HCT116 (cell line): ENCODE results near the gene PMS1. TPM values are rescaled to one million over a fixed set of nuclear protein-coding genes. Genes with fewer than 3 reads are reported as not detected.

ENCODE experiments used
- ATAC-seq: fragments of 200-7000 bp; cut with Tn5 transposase; 2 replicates; pipeline ENCODE4 v1.9.1; 2020; ENCODE audit warnings: mild to moderate bottlenecking, moderate library complexity
- BruUV-seq: library from RNA; stranded (reverse); fragments of 400-500 nt; replicated peaks from 2 replicates; lab custom pipeline; 2021; lab: Mats Ljungman, UMichigan
- CTCF ChIA-PET: fragments of 300-600 bp; sonication (Branson Sonifier 250); formaldehyde crosslinking; loops from one replicate; lab custom pipeline; 2021; ENCODE audit warnings: antibody characterized with exemption; lab: Charles Lee
- POLR2A ChIA-PET: fragments of 300-600, 350-600 bp; sonication (Branson Sonifier 250); formaldehyde crosslinking; loops from one replicate; lab custom pipeline; 2021; ENCODE audit warnings: antibody characterized with exemption; lab: Charles Lee
- RAD21 ChIA-PET, 2 experiments: fragments of 300-600 bp; sonication (Branson Sonifier 250); formaldehyde crosslinking; loops; one replicate each; lab custom pipeline; 2023; ENCODE audit warnings: low total read pairs in 2 of 2; ENCODE audit not compliant: uncharacterized antibody in 2 of 2, unreplicated experiment in 2 of 2, low non-redundant PET in 1 of 2; lab: Charles Lee
- DNase-seq: peaks from one replicate; pipeline ENCODE4 v3.0.0-alpha.2; 2010; ENCODE audit warnings: low read depth, low spot score
- H2AFZ ChIP-seq: fragments of 200-600 bp; shearing (Covaris generic), sonication (generic); 2 replicates; pipeline ENCODE4 v1.6.1; 2017; ENCODE audit warnings: low read depth, mixed run types, mixed read lengths, antibody characterized with exemption, low read length; ENCODE audit not compliant: poor library complexity, severe bottlenecking
- H3K27ac ChIP-seq: 2 replicates; pipeline ENCODE4 v1.5.1; 2012; ENCODE audit warnings: low read depth, low read length
- H3K27me3 ChIP-seq: fragments of 200-600 bp; sonication (generic); 2 replicates; pipeline ENCODE4 v1.6.1; 2016; ENCODE audit warnings: mixed run types, low read length, mixed read lengths; ENCODE audit not compliant: insufficient read depth
- H3K36me3 ChIP-seq, 2 experiments: fragments of 200-500 bp in 1 of 2; fragments of 200-600 bp in 1 of 2; sonication (Bioruptor generic) in 1 of 2; sonication (generic) in 1 of 2; 2 replicates each; pipeline versions ENCODE4 v1.5.1 to v1.6.1; 2014 to 2016; ENCODE audit warnings: low read length in 2 of 2, inconsistent platforms in 1 of 2, mixed read lengths in 1 of 2, mixed run types in 1 of 2; ENCODE audit not compliant: insufficient read depth in 2 of 2, control insufficient read depth in 1 of 2
- H3K4me1 ChIP-seq, 2 experiments: fragments of 200-600 bp in 1 of 2; sonication (generic) in 1 of 2; 2 replicates each; pipeline versions ENCODE4 v1.5.1 to v1.6.1; 2012 to 2017; ENCODE audit warnings: low read length in 2 of 2, inconsistent platforms in 1 of 2, mild to moderate bottlenecking in 1 of 2, mixed read lengths in 1 of 2, mixed run types in 1 of 2, moderate library complexity in 1 of 2; ENCODE audit not compliant: insufficient read depth in 2 of 2, control insufficient read depth in 1 of 2
- H3K4me2 ChIP-seq: fragments of 200-600 bp; sonication (generic); 2 replicates; pipeline ENCODE4 v1.6.1; 2017; ENCODE audit warnings: mixed run types, low read length, mixed read lengths
- H3K4me3 ChIP-seq, 2 experiments: fragments of 200-600 bp in 1 of 2; sonication (generic) in 1 of 2; replicated peaks in 1 of 2; 2 replicates each; pipeline ENCODE4 v1.5.1; 2011 to 2016; ENCODE audit warnings: low read length in 2 of 2, control low read depth in 1 of 2, low read depth in 1 of 2, mild to moderate bottlenecking in 1 of 2, mixed read lengths in 1 of 2, mixed run types in 1 of 2
- H3K79me2 ChIP-seq: fragments of 200-600 bp; sonication (generic); 2 replicates; pipeline ENCODE4 v1.6.1; 2017; ENCODE audit warnings: mild to moderate bottlenecking, mixed run types, low read length, moderate library complexity, mixed read lengths; ENCODE audit not compliant: insufficient read depth
- H3K9ac ChIP-seq: fragments of 200-600 bp; sonication (generic); 2 replicates; pipeline ENCODE4 v1.6.1; 2016; ENCODE audit warnings: low read length, mixed read lengths
- H3K9me2 ChIP-seq: fragments of 200-600 bp; sonication (generic), shearing (Covaris generic); 2 replicates; pipeline ENCODE4 v1.6.1; 2017; ENCODE audit warnings: mixed run types, mild to moderate bottlenecking, moderate library complexity; ENCODE audit not compliant: insufficient read depth
- H3K9me3 ChIP-seq, 2 experiments: fragments of 200-500 bp in 1 of 2; fragments of 200-600 bp in 1 of 2; sonication (Bioruptor generic) in 1 of 2; sonication (generic) in 1 of 2; 2 replicates each; pipeline ENCODE4 v1.6.1; 2014 to 2017; ENCODE audit warnings: low read length in 2 of 2, mixed read lengths in 2 of 2, inconsistent platforms in 1 of 2, low read depth in 1 of 2, mild to moderate bottlenecking in 1 of 2, mixed run types in 1 of 2, moderate library complexity in 1 of 2; ENCODE audit not compliant: control insufficient read depth in 1 of 2, insufficient read depth in 1 of 2
- H4K20me1 ChIP-seq: fragments of 200-600 bp; sonication (generic), shearing (Covaris generic); 2 replicates; pipeline ENCODE4 v1.6.1; 2017; ENCODE audit warnings: mixed run types, mild to moderate bottlenecking, moderate library complexity; ENCODE audit not compliant: insufficient read depth
- ATF3 ChIP-seq: IDR thresholded peaks from 2 replicates; pipeline ENCODE4 v1.6.1; 2012
- CBX3 ChIP-seq: IDR thresholded peaks from 2 replicates; pipeline ENCODE4 v1.6.1; 2012; ENCODE audit warnings: low read depth
- EGR1 ChIP-seq: IDR thresholded peaks from 2 replicates; pipeline ENCODE4 v1.6.1; 2012; ENCODE audit warnings: low read depth
- EZH2 ChIP-seq: fragments of 200-600 bp; sonication (generic); IDR thresholded peaks from 2 replicates; pipeline ENCODE4 v1.6.1; 2017; ENCODE audit warnings: antibody characterized with exemption, mixed run types
- EZH2phosphoT487 ChIP-seq: fragments of 200-600 bp; IDR thresholded peaks from 2 replicates; pipeline ENCODE4 v1.6.1; 2018; ENCODE audit warnings: antibody characterized with exemption, borderline replicate concordance
- FOSL1 ChIP-seq: IDR thresholded peaks from 2 replicates; pipeline ENCODE4 v1.6.1; 2012; ENCODE audit warnings: low read depth
- MAX ChIP-seq: IDR thresholded peaks from 2 replicates; pipeline ENCODE4 v1.6.1; 2012
- POLR2A ChIP-seq: IDR thresholded peaks from 2 replicates; pipeline ENCODE4 v1.7.0; 2011; ENCODE audit warnings: borderline replicate concordance; ENCODE audit not compliant: insufficient read depth, insufficient read length; ENCODE audit errors: extremely low read depth
- REST ChIP-seq: IDR thresholded peaks from 2 replicates; pipeline ENCODE4 v1.6.1; 2012; ENCODE audit warnings: low read depth
- SIN3A ChIP-seq: IDR thresholded peaks from 2 replicates; pipeline ENCODE4 v1.6.1; 2012; ENCODE audit warnings: low read depth
- SP1 ChIP-seq: IDR thresholded peaks from 2 replicates; pipeline ENCODE4 v1.6.1; 2012; ENCODE audit warnings: low read depth
- TCF7L2 ChIP-seq: IDR thresholded peaks from 2 replicates; pipeline ENCODE4 v1.7.0; 2011; ENCODE audit warnings: borderline replicate concordance, inconsistent platforms; ENCODE audit not compliant: insufficient read depth, insufficient read length; ENCODE audit errors: extremely low read depth
- ZFX ChIP-seq: fragments of 450-650 bp; IDR thresholded peaks from 2 replicates; pipeline ENCODE4 v1.6.1; 2017
- intact Hi-C: fragments of 100-400 bp; cut with micrococcal nuclease; formaldehyde crosslinking; loops from 2 replicates; pipeline ENCODE4 v1.10.0; 2022
- total RNA-seq: library from RNA; stranded (reverse); gene quantifications from one replicate; pipeline ENCODE4 v1.2.1, GENCODE V29; 2021; ENCODE audit not compliant: unreplicated experiment

Gene PMS1
- total RNA-seq, 1 experiment from 2014 or later = 53.2 TPM

GRCh38 chr2:189879716-189880081 lies 95.4 kb downstream of the PMS1 start:
- ATAC-seq = no peak
- TF ChIP-seq MAX (no peak), REST (no peak), POLR2A (no peak), SIN3A (no peak), EGR1 (no peak), CBX3 (no peak), FOSL1 (no peak), ZFX (no peak), SP1 (no peak), EZH2phosphoT487 (no peak), ATF3 (no peak), TCF7L2 (no peak), EZH2 (no peak)
- TF ChIP-seq, all 23 proteins: peak for 0
- intact Hi-C loops = no loop called here
- Histone ChIP-seq H3K9me3 (no peaks in the 10 kb centered on the region), H3K4me3 (no peak overlapping the region), H4K20me1 (no peaks in the 10 kb centered on the region), H3K79me2 (no peaks in the 10 kb centered on the region), H2AFZ (no peak overlapping the region), H3K36me3 (no peaks in the 10 kb centered on the region), H3K9me2 (no peaks in the 10 kb centered on the region), H3K9ac (no peak overlapping the region), H3K4me1 (no peaks in the 10 kb centered on the region), H3K27ac (no peak overlapping the region), H3K4me2 (no peak overlapping the region), H3K27me3 (no peaks in the 10 kb centered on the region)
- DNase-seq = no peak
- POLR2A ChIA-PET = no interaction called here
- RAD21 ChIA-PET = no interaction called here
- no TSS peak for BruUV-seq
- CTCF ChIA-PET = no interaction called here
